Esophagus squamous epithelium (tissue), 4 donors: Measurements from ENCODE around the gene KAT6B.

Experiments used
- POLR2A ChIP-seq, 4 donors: fragments of 450-650 bp; IDR thresholded peaks; one replicate each; pipeline ENCODE4 v1.6.1; 2017; ENCODE audit warnings: antibody characterized with exemption in 4 of 4, mild to moderate bottlenecking in 4 of 4, moderate library complexity in 3 of 4
- TF ChIP-seq, protein P1 (sequence below), 6 experiments: fragments of 450-650 bp in 4 of 6; fragments of 200-600 bp in 2 of 6; sonication (generic) in 2 of 6; IDR thresholded peaks; one replicate each; pipeline ENCODE4 v1.5.1; 2016 to 2019; ENCODE audit warnings: antibody characterized with exemption in 6 of 6, mild to moderate bottlenecking in 4 of 6, moderate library complexity in 4 of 6

DNA sequence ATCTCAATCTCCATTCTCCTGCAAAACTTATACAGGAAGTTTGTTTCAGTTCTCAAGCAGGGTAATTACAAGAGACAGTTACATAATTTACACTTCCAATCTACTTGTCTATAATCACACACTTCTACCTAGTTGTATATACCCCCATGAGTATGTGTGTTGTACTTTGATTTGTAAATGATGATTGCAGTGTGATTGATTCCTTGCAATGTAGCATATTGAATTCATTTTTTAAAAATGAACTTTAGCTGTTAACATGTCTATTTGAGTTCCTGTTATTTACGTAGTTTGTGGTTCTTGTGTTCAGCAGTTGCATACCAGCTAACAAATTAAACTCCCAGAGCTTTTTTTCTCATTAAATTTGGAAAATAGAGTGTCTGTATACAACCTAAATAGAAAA is 182.6 kb downstream of the KAT6B start:
- TF ChIP-seq, protein P1, sequence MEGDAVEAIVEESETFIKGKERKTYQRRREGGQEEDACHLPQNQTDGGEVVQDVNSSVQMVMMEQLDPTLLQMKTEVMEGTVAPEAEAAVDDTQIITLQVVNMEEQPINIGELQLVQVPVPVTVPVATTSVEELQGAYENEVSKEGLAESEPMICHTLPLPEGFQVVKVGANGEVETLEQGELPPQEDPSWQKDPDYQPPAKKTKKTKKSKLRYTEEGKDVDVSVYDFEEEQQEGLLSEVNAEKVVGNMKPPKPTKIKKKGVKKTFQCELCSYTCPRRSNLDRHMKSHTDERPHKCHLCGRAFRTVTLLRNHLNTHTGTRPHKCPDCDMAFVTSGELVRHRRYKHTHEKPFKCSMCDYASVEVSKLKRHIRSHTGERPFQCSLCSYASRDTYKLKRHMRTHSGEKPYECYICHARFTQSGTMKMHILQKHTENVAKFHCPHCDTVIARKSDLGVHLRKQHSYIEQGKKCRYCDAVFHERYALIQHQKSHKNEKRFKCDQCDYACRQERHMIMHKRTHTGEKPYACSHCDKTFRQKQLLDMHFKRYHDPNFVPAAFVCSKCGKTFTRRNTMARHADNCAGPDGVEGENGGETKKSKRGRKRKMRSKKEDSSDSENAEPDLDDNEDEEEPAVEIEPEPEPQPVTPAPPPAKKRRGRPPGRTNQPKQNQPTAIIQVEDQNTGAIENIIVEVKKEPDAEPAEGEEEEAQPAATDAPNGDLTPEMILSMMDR (IDR thresholded peaks at IDR 0.05), result no peak
- no peak for TF ChIP-seq POLR2A (IDR thresholded peaks at IDR 0.05)
